Measurements from ENCODE around the gene NFIX.

GRCh38 chr19:13092606-13093235 is 97.4 kb downstream of the NFIX start:
- TF ChIP-seq, protein P1, sequence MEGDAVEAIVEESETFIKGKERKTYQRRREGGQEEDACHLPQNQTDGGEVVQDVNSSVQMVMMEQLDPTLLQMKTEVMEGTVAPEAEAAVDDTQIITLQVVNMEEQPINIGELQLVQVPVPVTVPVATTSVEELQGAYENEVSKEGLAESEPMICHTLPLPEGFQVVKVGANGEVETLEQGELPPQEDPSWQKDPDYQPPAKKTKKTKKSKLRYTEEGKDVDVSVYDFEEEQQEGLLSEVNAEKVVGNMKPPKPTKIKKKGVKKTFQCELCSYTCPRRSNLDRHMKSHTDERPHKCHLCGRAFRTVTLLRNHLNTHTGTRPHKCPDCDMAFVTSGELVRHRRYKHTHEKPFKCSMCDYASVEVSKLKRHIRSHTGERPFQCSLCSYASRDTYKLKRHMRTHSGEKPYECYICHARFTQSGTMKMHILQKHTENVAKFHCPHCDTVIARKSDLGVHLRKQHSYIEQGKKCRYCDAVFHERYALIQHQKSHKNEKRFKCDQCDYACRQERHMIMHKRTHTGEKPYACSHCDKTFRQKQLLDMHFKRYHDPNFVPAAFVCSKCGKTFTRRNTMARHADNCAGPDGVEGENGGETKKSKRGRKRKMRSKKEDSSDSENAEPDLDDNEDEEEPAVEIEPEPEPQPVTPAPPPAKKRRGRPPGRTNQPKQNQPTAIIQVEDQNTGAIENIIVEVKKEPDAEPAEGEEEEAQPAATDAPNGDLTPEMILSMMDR (conservative IDR thresholded peaks at IDR 0.05 in 1 of 2, IDR thresholded peaks at IDR 0.05 in 1 of 2; ENCODE audit: low read depth in 1 of 2, low read length in 2 of 2) = no peak
- no peak for TF ChIP-seq EZH2 (IDR thresholded peaks at IDR 0.05; ENCODE audit: low read length, missing control alignments)
